ENCODE measurements around the gene PGM5. TPM values are rescaled to one million over a fixed set of nuclear protein-coding genes. Genes with fewer than 3 reads are reported as not detected.

The PGM5 gene
- total RNA-seq, 1 donor = 0.36 TPM

- no peak overlapping the region for H2AFZ ChIP-seq (ENCODE audit: low read length)
- no peak overlapping the region for H3K27ac ChIP-seq (ENCODE audit: low read depth, low read length)
- no peaks in the 10 kb centered on the region for H3K4me1 ChIP-seq (ENCODE audit: insufficient read depth, low read length)
- H3K4me2 ChIP-seq (ENCODE audit: insufficient read depth, low read length) = no peak overlapping the region
- no peak for TF ChIP-seq CTCF (IDR thresholded peaks at IDR 0.05; ENCODE audit: extremely low read depth, low read depth, low read length)
- no peaks in the 10 kb centered on the region for H3K9me3 ChIP-seq (ENCODE audit: low read depth, low read length)
- H4K20me1 ChIP-seq (ENCODE audit: insufficient read depth, low read length) = no peaks in the 10 kb centered on the region
- no peaks in the 10 kb centered on the region for H3K36me3 ChIP-seq (ENCODE audit: insufficient read depth, low read length)
- no peaks in the 10 kb centered on the region for H3K27me3 ChIP-seq (ENCODE audit: insufficient read depth, low read length)
- H3K79me2 ChIP-seq (ENCODE audit: insufficient read depth, low read length) = no peaks in the 10 kb centered on the region
- DNase-seq (ENCODE audit: insufficient read length, low spot score, missing footprints) = no peak
- H3K4me3 ChIP-seq (ENCODE audit: insufficient read depth, low read length) = no peak overlapping the region
Observed at GRCh38 chr9:68426755-68427154, 70.3 kb downstream of the PGM5 start.

GRCh38 chr9:68427216-68427977 lies 71.0 kb downstream of the PGM5 start:
- Histone ChIP-seq H3K4me1 (ENCODE audit: insufficient read depth, low read length) (no peaks in the 10 kb centered on the region), H3K9me3 (ENCODE audit: low read depth, low read length) (no peaks in the 10 kb centered on the region), H3K27ac (ENCODE audit: low read depth, low read length) (no peak overlapping the region), H2AFZ (ENCODE audit: low read length) (no peak overlapping the region), H4K20me1 (ENCODE audit: insufficient read depth, low read length) (no peaks in the 10 kb centered on the region), H3K27me3 (ENCODE audit: insufficient read depth, low read length) (no peaks in the 10 kb centered on the region), H3K4me2 (ENCODE audit: insufficient read depth, low read length) (no peak overlapping the region), H3K36me3 (ENCODE audit: insufficient read depth, low read length) (no peaks in the 10 kb centered on the region), H3K79me2 (ENCODE audit: insufficient read depth, low read length) (no peaks in the 10 kb centered on the region), H3K4me3 (ENCODE audit: insufficient read depth, low read length) (no peak overlapping the region)
- TF ChIP-seq CTCF (IDR thresholded peaks at IDR 0.05; ENCODE audit: extremely low read depth, low read depth, low read length) = no peak
- DNase-seq (ENCODE audit: insufficient read length, low spot score, missing footprints) = no peak

- Histone ChIP-seq H3K27me3 (ENCODE audit: insufficient read depth, low read length) (no peaks in the 10 kb centered on the region), H3K79me2 (ENCODE audit: insufficient read depth, low read length) (no peaks in the 10 kb centered on the region), H3K36me3 (ENCODE audit: insufficient read depth, low read length) (no peaks in the 10 kb centered on the region), H3K4me3 (ENCODE audit: insufficient read depth, low read length) (no peak overlapping the region), H3K27ac (ENCODE audit: low read depth, low read length) (no peak overlapping the region), H3K4me1 (ENCODE audit: insufficient read depth, low read length) (no peaks in the 10 kb centered on the region), H2AFZ (ENCODE audit: low read length) (no peak overlapping the region), H4K20me1 (ENCODE audit: insufficient read depth, low read length) (no peaks in the 10 kb centered on the region), H3K4me2 (ENCODE audit: insufficient read depth, low read length) (no peak overlapping the region), H3K9me3 (ENCODE audit: low read depth, low read length) (no peaks in the 10 kb centered on the region)
- TF ChIP-seq CTCF (IDR thresholded peaks at IDR 0.05; ENCODE audit: extremely low read depth, low read depth, low read length) = no peak
- no peak for DNase-seq (ENCODE audit: insufficient read length, low spot score, missing footprints)
Observed at GRCh38 chr9:68428481-68428880, 72.1 kb downstream of the PGM5 start.

- Histone ChIP-seq H3K4me1 (ENCODE audit: insufficient read depth, low read length) (no peaks in the 10 kb centered on the region), H3K4me2 (ENCODE audit: insufficient read depth, low read length) (no peak overlapping the region), H3K9me3 (ENCODE audit: low read depth, low read length) (no peaks in the 10 kb centered on the region), H4K20me1 (ENCODE audit: insufficient read depth, low read length) (no peaks in the 10 kb centered on the region), H3K4me3 (ENCODE audit: insufficient read depth, low read length) (no peak overlapping the region), H3K36me3 (ENCODE audit: insufficient read depth, low read length) (no peaks in the 10 kb centered on the region), H2AFZ (ENCODE audit: low read length) (no peak overlapping the region), H3K27ac (ENCODE audit: low read depth, low read length) (no peak overlapping the region), H3K27me3 (ENCODE audit: insufficient read depth, low read length) (no peaks in the 10 kb centered on the region), H3K79me2 (ENCODE audit: insufficient read depth, low read length) (no peaks in the 10 kb centered on the region)
- no peak for TF ChIP-seq CTCF (IDR thresholded peaks at IDR 0.05; ENCODE audit: extremely low read depth, low read depth, low read length)
- no peak for DNase-seq (ENCODE audit: insufficient read length, low spot score, missing footprints)
Observed at GRCh38 chr9:68429631-68430030, 73.2 kb downstream of the PGM5 start.

All from osteoblast (primary cell).